Peyer's patch (tissue), 4 donors: ENCODE results near the gene CAPN8.

ENCODE experiments used
- CTCF ChIP-seq, 6 experiments: fragments of 450-650 bp in 4 of 6; fragments of 200-600 bp in 2 of 6; sonication (generic) in 1 of 6; IDR thresholded peaks; one replicate each; pipeline ENCODE4 v1.5.1; 2017 to 2019; ENCODE audit warnings: antibody characterized with exemption in 6 of 6, mild to moderate bottlenecking in 3 of 6, moderate library complexity in 1 of 6
- POLR2A ChIP-seq, 2 donors: fragments of 450-650 bp; IDR thresholded peaks; one replicate each; pipeline ENCODE4 v1.5.1; 2017; ENCODE audit warnings: antibody characterized with exemption in 2 of 2, mild to moderate bottlenecking in 2 of 2, moderate library complexity in 2 of 2

- TF ChIP-seq CTCF (IDR thresholded peaks at IDR 0.05) (no peak), POLR2A (IDR thresholded peaks at IDR 0.05) (no peak)
Measured at GRCh38 chr1:223618680-223619079, 46.8 kb downstream of the CAPN8 start.
